AG04450 (cell line): Measurements from ENCODE around the gene PLEKHA5. TPM values are rescaled to one million over a fixed set of nuclear protein-coding genes. Genes with fewer than 3 reads are reported as not detected.
A peak's percentile ranks its signal among the peaks of the same experiment; 100 is the strongest.

ENCODE experiments used
- CTCF ChIA-PET: fragments of 300-600, 350-600 bp; formaldehyde crosslinking; extraction: SDS; loops from one replicate; lab custom pipeline; 2022; ENCODE audit warnings: antibody characterized with exemption, inconsistent platforms; lab: Charles Lee
- POLR2A ChIA-PET: fragments of 350-600 bp; formaldehyde crosslinking; extraction: SDS; loops from one replicate; lab custom pipeline; 2021; ENCODE audit warnings: antibody characterized with exemption, inconsistent platforms; lab: Yijun Ruan, JAX
- DNase-seq: peaks from one replicate; pipeline ENCODE4 v3.0.0-alpha.2; 2011; ENCODE audit warnings: low read depth, low spot score
- H3K27ac ChIP-seq: one replicate; pipeline ENCODE4 v1.5.1; 2012; ENCODE audit warnings: low read depth, low read length, control low read depth
- H3K27me3 ChIP-seq: one replicate; pipeline ENCODE4 v1.6.0; 2012; ENCODE audit warnings: low read length; ENCODE audit not compliant: control insufficient read depth, insufficient read depth
- H3K4me3 ChIP-seq: 2 replicates; pipeline ENCODE4 v1.5.1; 2011; ENCODE audit warnings: mild to moderate bottlenecking, low read depth, low read length, control low read depth
- H3K9me3 ChIP-seq: 2 replicates; pipeline ENCODE4 v1.5.1; 2012; ENCODE audit warnings: low read length; ENCODE audit not compliant: control insufficient read depth, insufficient read depth
- CTCF ChIP-seq: IDR thresholded peaks from 2 replicates; pipeline ENCODE4 v1.5.1; 2011; ENCODE audit warnings: low read depth, low read length, control low read depth, inconsistent platforms
- polyA plus RNA-seq: library from polyadenylated mRNA; depleted of rRNA; stranded (reverse); fragments of >200 nt; gene quantifications from 2 replicates; pipeline ENCODE4 v1.2.3, GENCODE V29; 2011

The PLEKHA5 gene
- polyA plus RNA-seq, 1 experiment: 23.5 TPM

DNA sequence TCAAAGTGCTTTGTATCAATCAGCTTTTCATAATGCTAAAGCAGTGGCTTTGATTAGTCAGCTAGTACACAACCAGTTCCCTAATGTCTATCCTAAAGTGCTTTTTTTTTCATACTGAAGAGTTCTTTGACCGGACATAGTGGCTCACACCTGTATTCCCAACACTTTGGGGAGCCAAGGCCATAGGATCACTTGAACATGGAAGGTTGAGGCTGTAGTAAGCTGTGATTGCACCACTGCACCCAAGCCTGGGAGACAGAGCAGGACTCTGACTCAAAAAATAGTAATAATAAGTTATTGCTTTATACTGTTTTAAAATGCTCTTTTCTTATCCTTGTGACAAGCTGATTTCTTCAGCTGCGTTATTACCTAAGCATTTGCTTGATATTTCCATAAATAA is 155.1 kb downstream of the PLEKHA5 start:
- ChIA-PET CTCF (interaction anchor here (1.3 kb wide), 1 partner anchor 98 kb away, joined by 4 read pairs; no protein-coding TSS in a partner anchor), POLR2A (no interaction called here)
- DNase-seq: no peak

GRCh38 chr12:19285793-19286448 is 156.4 kb downstream of the PLEKHA5 start:
- TF ChIP-seq CTCF: no peak
- ChIA-PET CTCF (interaction anchor here (0.7 kb wide), 1 partner anchor 65 kb away, joined by 4 read pairs; no protein-coding TSS in a partner anchor), POLR2A (no interaction called here)
- H3K9me3 ChIP-seq: no peaks in the 10 kb centered on the region
- no peak overlapping the region for H3K27ac ChIP-seq
- H3K27me3 ChIP-seq: no peaks in the 10 kb centered on the region
- no peak for DNase-seq
- no peak overlapping the region for H3K4me3 ChIP-seq

More for the DNA sequence above, 155.1 kb downstream of the PLEKHA5 start:
- Histone ChIP-seq H3K27me3 (no peaks in the 10 kb centered on the region), H3K4me3 (no peak overlapping the region), H3K9me3 (no peaks in the 10 kb centered on the region), H3K27ac (no peak overlapping the region)
- no peak for TF ChIP-seq CTCF

DNA sequence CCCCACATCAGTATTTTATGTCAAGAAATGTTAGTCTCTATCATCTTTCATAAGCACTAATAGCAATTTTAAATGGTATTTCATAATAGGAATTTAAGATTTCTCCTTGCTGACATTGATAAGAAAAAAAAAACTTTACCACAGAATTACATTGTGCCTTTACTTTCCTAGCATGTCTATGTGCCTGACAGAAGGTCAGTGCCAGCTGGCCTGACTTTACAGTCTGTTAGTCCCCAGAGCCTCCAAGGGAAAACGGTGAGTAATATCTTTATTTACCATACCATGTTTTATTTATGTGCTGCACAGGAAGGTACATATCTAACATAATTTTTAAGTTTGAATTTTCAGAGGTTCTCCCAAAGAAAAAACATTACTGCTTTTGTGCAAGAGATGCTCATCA is 157.8 kb downstream of the PLEKHA5 start:
- no peak for TF ChIP-seq CTCF
- no peak overlapping the region for H3K27ac ChIP-seq
- H3K27me3 ChIP-seq: no peaks in the 10 kb centered on the region
- ChIA-PET CTCF (interaction anchor here (1.1 to 1.9 kb wide), 3 partner anchors 37 to 1037 kb away, joined by 3 to 6 read pairs (median 6); no protein-coding TSS in a partner anchor), POLR2A (no interaction called here)
- DNase-seq: no peak
- no peak overlapping the region for H3K4me3 ChIP-seq
- no peaks in the 10 kb centered on the region for H3K9me3 ChIP-seq

- POLR2A ChIA-PET: no interaction called here
- TF ChIP-seq CTCF: no peak
- H3K27ac ChIP-seq: no peak overlapping the region
- no peaks in the 10 kb centered on the region for H3K27me3 ChIP-seq
- no peak for DNase-seq
- H3K9me3 ChIP-seq: no peaks in the 10 kb centered on the region
- CTCF ChIA-PET: interaction anchor here (0.6 to 2.3 kb wide), 19 partner anchors 8 to 1038 kb away, joined by 3 to 42 read pairs (median 4); no protein-coding TSS in a partner anchor
- H3K4me3 ChIP-seq: no peak overlapping the region
Measured at GRCh38 chr12:19288161-19288560, 158.6 kb downstream of the PLEKHA5 start.

- no peak overlapping the region for H3K27ac ChIP-seq
- POLR2A ChIA-PET: no interaction called here
- CTCF ChIA-PET: interaction anchor here (0.6 to 2.3 kb wide), 20 partner anchors 8 to 1039 kb away, joined by 3 to 42 read pairs (median 4); no protein-coding TSS in a partner anchor
Measured at GRCh38 chr12:19288603-19289244, 159.2 kb downstream of the PLEKHA5 start.

More at GRCh38 chr12:19288603-19289244, 159.2 kb downstream of the PLEKHA5 start:
- peak; percentile 67 for TF ChIP-seq CTCF
- no peaks in the 10 kb centered on the region for H3K27me3 ChIP-seq
- H3K9me3 ChIP-seq: no peaks in the 10 kb centered on the region
- no peak overlapping the region for H3K4me3 ChIP-seq
- no peak for DNase-seq
